Loucy (cell line): Measurements from ENCODE around the gene CAMK1.

Experiments
- H2AFZ ChIP-seq: fragments of 200-600 bp; sonication (generic); 2 replicates; pipeline ENCODE4 v1.6.0; 2016; ENCODE audit warnings: antibody characterized with exemption, mild to moderate bottlenecking, low read length, moderate library complexity
- H3F3A ChIP-seq: fragments of 200-600 bp; 2 replicates; pipeline ENCODE4 v1.6.0; 2016; ENCODE audit warnings: antibody characterized with exemption, low read depth, mild to moderate bottlenecking
- H3K27me3 ChIP-seq: fragments of 200-600 bp; sonication (generic); 2 replicates; pipeline ENCODE4 v1.6.1; 2014; ENCODE audit warnings: low read length, mild to moderate bottlenecking; ENCODE audit not compliant: insufficient read depth, poor library complexity, severe bottlenecking
- H3K36me3 ChIP-seq: fragments of 200-600 bp; sonication (generic); 2 replicates; pipeline ENCODE4 v1.6.1; 2016; ENCODE audit warnings: low read length; ENCODE audit not compliant: insufficient read depth
- H3K4me1 ChIP-seq: fragments of 200-600 bp; sonication (generic); 2 replicates; pipeline ENCODE4 v1.5.1; 2014; ENCODE audit warnings: low read length, mild to moderate bottlenecking; ENCODE audit not compliant: insufficient read depth, poor library complexity, severe bottlenecking
- H3K4me2 ChIP-seq: fragments of 200-600 bp; sonication (generic); 2 replicates; pipeline ENCODE4 v1.6.0; 2014; ENCODE audit warnings: antibody characterized with exemption, low read length, low read depth, mild to moderate bottlenecking; ENCODE audit not compliant: poor library complexity, severe bottlenecking
- H3K4me3 ChIP-seq: fragments of 200-600 bp; sonication (generic); 2 replicates; pipeline ENCODE4 v1.5.1; 2014; ENCODE audit warnings: low read length, mild to moderate bottlenecking, mixed read lengths; ENCODE audit not compliant: poor library complexity, severe bottlenecking
- H3K79me2 ChIP-seq: fragments of 200-600 bp; sonication (generic); 2 replicates; pipeline ENCODE4 v1.6.1; 2014; ENCODE audit warnings: low read length; ENCODE audit not compliant: insufficient read depth
- H3K9ac ChIP-seq: fragments of 200-600 bp; sonication (generic); 2 replicates; pipeline ENCODE4 v1.6.0; 2014; ENCODE audit warnings: mild to moderate bottlenecking, low read depth, low read length, moderate library complexity; ENCODE audit not compliant: poor library complexity, severe bottlenecking
- H3K9me2 ChIP-seq: fragments of 200-600 bp; sonication (generic); replicated peaks from 2 replicates; pipeline ENCODE4 v1.6.1; 2016; ENCODE audit warnings: low read depth, low read length, mixed read lengths
- H3K9me3 ChIP-seq: fragments of 200-600 bp; sonication (generic); 2 replicates; pipeline ENCODE4 v1.6.1; 2014; ENCODE audit warnings: mild to moderate bottlenecking, antibody characterized with exemption, low read length, low read depth; ENCODE audit not compliant: insufficient read depth
- H4K20me1 ChIP-seq: fragments of 200-600 bp; sonication (generic); 2 replicates; pipeline ENCODE4 v1.6.0; 2014; ENCODE audit warnings: antibody characterized with exemption, low read length, mild to moderate bottlenecking; ENCODE audit not compliant: insufficient read depth, poor library complexity, severe bottlenecking
- EZH2phosphoT487 ChIP-seq: fragments of 200-600 bp; IDR thresholded peaks from 2 replicates; pipeline ENCODE4 v1.6.1; 2018; ENCODE audit warnings: antibody characterized with exemption, mild to moderate bottlenecking, moderate library complexity, borderline replicate concordance
- TF ChIP-seq, protein P1 (sequence below): fragments of 200-600 bp; sonication (generic); conservative IDR thresholded peaks from 2 replicates; pipeline ENCODE4 v1.5.1; 2014; ENCODE audit warnings: mild to moderate bottlenecking, antibody characterized with exemption, low read length

CAMK1 gene

DNA sequence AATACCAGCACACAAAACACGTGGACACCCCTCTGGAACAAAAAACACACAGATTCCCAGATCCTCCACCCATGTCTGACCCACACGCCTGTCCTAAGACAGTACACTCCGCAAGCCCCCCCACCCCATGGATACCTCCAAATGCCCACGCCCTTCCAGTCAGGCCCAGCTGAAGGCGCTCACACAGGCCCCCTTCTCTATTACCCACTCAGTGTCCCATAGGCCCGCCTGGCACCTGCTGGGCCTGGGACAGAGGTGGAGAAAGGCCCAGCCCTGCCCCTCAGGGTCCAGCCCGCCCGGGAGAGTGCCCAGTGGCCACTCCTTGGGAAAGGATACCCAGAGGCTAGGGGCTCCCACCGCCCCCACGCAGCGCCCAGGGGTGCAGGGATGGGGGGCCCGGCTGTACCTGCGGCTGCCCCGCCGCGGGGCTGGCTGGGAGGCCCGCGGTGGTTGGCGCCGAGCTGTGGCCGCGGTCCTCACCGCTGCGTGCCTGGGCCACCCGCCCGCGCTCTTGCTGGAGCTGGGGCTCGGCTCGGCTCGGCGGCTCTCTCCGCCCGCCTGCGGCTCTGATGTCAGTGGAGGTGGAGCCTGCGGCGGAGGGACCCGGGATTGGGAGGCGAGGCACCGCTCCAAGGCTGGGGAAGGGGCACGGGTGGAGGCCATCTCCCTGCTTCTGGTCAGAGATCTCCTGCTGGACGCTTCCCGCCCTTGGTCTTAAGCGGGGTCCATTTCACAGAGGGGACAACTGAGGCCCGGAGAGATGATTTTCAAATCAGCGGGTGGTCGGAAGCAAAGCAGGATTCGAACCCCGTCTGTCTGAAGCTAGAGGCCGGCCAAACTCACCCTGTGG, at the start of gene CAMK1:
Gene CAMK1, minus strand, starts transcription at position 522 of the 850 bp plus-strand sequence. CDS start 2,198 bp downstream, outside the sequence.
- H4K20me1 ChIP-seq = no peaks in the 10 kb centered on the region
- no peak for TF ChIP-seq EZH2phosphoT487
- TF ChIP-seq, protein P1, sequence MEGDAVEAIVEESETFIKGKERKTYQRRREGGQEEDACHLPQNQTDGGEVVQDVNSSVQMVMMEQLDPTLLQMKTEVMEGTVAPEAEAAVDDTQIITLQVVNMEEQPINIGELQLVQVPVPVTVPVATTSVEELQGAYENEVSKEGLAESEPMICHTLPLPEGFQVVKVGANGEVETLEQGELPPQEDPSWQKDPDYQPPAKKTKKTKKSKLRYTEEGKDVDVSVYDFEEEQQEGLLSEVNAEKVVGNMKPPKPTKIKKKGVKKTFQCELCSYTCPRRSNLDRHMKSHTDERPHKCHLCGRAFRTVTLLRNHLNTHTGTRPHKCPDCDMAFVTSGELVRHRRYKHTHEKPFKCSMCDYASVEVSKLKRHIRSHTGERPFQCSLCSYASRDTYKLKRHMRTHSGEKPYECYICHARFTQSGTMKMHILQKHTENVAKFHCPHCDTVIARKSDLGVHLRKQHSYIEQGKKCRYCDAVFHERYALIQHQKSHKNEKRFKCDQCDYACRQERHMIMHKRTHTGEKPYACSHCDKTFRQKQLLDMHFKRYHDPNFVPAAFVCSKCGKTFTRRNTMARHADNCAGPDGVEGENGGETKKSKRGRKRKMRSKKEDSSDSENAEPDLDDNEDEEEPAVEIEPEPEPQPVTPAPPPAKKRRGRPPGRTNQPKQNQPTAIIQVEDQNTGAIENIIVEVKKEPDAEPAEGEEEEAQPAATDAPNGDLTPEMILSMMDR = no peak
- peaks cover 10% of the 10 kb centered on the region for H3K4me1 ChIP-seq
- no peaks in the 10 kb centered on the region for H3K36me3 ChIP-seq
- H3K79me2 ChIP-seq = no peaks in the 10 kb centered on the region
- no peaks in the 10 kb centered on the region for H3K9me3 ChIP-seq
- no peaks in the 10 kb centered on the region for H3K27me3 ChIP-seq
- no peak within 1 kb of the TSS for H3K4me3 ChIP-seq
- no peak within 1 kb of the TSS for H3K9ac ChIP-seq
- H2AFZ ChIP-seq = no peak within 1 kb of the TSS
- no peaks in the 10 kb centered on the region for H3F3A ChIP-seq
- H3K4me2 ChIP-seq = no peak within 1 kb of the TSS
- no peaks in the 10 kb centered on the region for H3K9me2 ChIP-seq

DNA sequence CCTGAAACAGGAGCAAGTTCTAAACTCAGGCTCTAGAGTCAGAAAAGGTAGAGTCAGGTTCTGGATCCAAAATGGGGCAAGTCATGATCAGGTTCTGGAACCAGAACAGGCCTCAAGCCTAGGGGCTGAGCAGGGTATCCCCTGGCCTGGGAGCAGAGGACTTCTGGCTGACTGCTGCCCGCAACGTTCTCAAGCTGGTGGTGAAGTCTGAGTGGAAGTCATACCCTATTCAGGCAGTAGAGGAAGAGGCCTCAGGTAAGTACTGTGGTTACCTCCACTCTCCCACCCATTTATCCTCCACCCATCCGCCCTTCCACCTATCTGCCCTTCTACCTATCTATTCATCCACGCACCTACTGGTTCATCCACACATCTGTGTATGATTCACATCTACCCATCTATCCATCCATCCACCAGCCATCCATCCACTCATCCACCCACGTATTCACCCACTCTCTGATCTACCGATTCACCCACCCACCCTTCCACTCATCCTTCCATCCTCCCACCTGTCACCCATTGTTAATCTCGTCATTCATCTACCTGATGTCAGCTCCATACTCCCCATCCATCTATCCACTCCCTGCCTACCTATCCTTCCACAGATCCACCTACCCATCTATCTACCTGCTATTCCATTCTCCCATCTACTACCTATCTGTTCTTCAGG, 49.1 kb upstream of the CAMK1 start:
- no peaks in the 10 kb centered on the region for H3K9me3 ChIP-seq
- no peaks in the 10 kb centered on the region for H3K4me1 ChIP-seq

DNA sequence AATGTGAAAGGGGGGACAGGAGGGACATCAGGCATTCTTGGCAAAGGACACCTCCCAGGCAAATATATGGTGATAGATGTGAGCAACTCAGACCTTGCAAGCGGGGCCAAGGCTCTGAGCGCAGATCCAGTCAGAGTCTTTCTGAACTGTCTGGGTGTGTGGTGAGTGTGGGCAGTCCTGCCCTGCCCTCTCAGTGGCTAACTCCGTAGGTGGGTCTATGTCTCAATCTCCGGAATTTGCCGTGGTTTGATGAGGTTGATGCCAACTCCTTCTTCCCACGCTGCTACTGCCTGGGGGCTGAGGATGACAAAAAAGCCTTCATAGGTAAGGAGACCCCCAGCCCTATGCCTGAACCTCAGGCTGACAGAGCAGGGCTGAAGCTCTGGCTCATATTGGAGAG, 47.7 kb upstream of the CAMK1 start:
- no peak overlapping the region for H3K9ac ChIP-seq
- no peaks in the 10 kb centered on the region for H3K9me3 ChIP-seq
- H3K9me2 ChIP-seq = no peaks in the 10 kb centered on the region
- no peak for TF ChIP-seq EZH2phosphoT487
- TF ChIP-seq, protein P1 = no peak
- H3K4me1 ChIP-seq = no peaks in the 10 kb centered on the region
- H3F3A ChIP-seq = no peaks in the 10 kb centered on the region
- H3K36me3 ChIP-seq = peaks cover 12% of the 10 kb centered on the region; the same call in 1 of the 2 replicates
- H3K79me2 ChIP-seq = no peaks in the 10 kb centered on the region
- no peaks in the 10 kb centered on the region for H4K20me1 ChIP-seq
- H2AFZ ChIP-seq = no peak overlapping the region
- no peak overlapping the region for H3K4me2 ChIP-seq
- H3K4me3 ChIP-seq = no peak overlapping the region
- H3K27me3 ChIP-seq = no peaks in the 10 kb centered on the region

More for the DNA sequence above, 49.1 kb upstream of the CAMK1 start:
- Histone ChIP-seq H4K20me1 (no peaks in the 10 kb centered on the region), H3K9me2 (no peaks in the 10 kb centered on the region), H3K4me3 (no peak overlapping the region), H3K27me3 (no peaks in the 10 kb centered on the region), H2AFZ (no peak overlapping the region), H3K79me2 (no peaks in the 10 kb centered on the region), H3K4me2 (no peak overlapping the region), H3K36me3 (peaks cover 1% of the 10 kb centered on the region; the same call in 1 of the 2 replicates), H3F3A (no peaks in the 10 kb centered on the region), H3K9ac (no peak overlapping the region)
- TF ChIP-seq, protein P1 = no peak
- TF ChIP-seq EZH2phosphoT487 = no peak
